IgD-negative memory B cell (primary cell): ENCODE data around the gene OTUD7B. TPM values are rescaled to one million over a fixed set of nuclear protein-coding genes. Genes with fewer than 3 reads are reported as not detected.
A peak's percentile ranks its signal among the peaks of the same experiment; 100 is the strongest.
"Not testable (repeated sequence)": the region's sequence is repeated elsewhere in the genome, so short reads cannot be mapped to it uniquely, and the experiment has no call there.

Experiments used
- H3K27ac Mint-ChIP-seq, 3 donors: one replicate each; pipeline ENCODE4 v1.8.0; 2020 to 2022; ENCODE audit warnings: mild to moderate bottlenecking in 3 of 3, mixed read lengths in 3 of 3, moderate library complexity in 1 of 3
- H3K27me3 Mint-ChIP-seq: one replicate; pipeline ENCODE4 v1.8.0; 2021; ENCODE audit warnings: mixed read lengths
- H3K36me3 Mint-ChIP-seq: one replicate; pipeline ENCODE4 v1.8.0; 2020; ENCODE audit warnings: mild to moderate bottlenecking, mixed read lengths
- H3K4me1 Mint-ChIP-seq, 3 donors: one replicate each; pipeline ENCODE4 v1.8.0; 2020 to 2022; ENCODE audit warnings: mixed read lengths in 3 of 3, mild to moderate bottlenecking in 1 of 3
- H3K4me3 Mint-ChIP-seq, 4 donors: one replicate each; pipeline ENCODE4 v1.8.0; 2020 to 2022; ENCODE audit warnings: mild to moderate bottlenecking in 4 of 4, mixed read lengths in 4 of 4, moderate library complexity in 3 of 4
- H3K9me3 Mint-ChIP-seq, 3 donors: one replicate each; pipeline ENCODE4 v1.8.0; 2020 to 2021; ENCODE audit warnings: mixed read lengths in 3 of 3, mild to moderate bottlenecking in 1 of 3
- polyA plus RNA-seq: library from polyadenylated mRNA; unstranded; fragments of 300-500 nt; fragmentation: Illumina TruSeq; gene quantifications from one replicate; pipeline ENCODE4 v1.2.3, GENCODE V29; 2021

The OTUD7B gene
- 0.53 TPM for polyA plus RNA-seq

GRCh38 chr1:150010393-150011115 is at the start of gene OTUD7B:
Gene OTUD7B (minus strand): TSS chr1:150010726. CDS start chr1:149977510, 33,216 bp downstream.
- Mint-ChIP-seq H3K9me3 (no peaks in the 10 kb centered on the region), H3K27ac (peak within 1 kb of the TSS; percentile 25 to 72 (median 71)), H3K4me3 (peak within 1 kb of the TSS; percentile 84 to 98 (median 94)), H3K27me3 (peaks cover 11% of the 10 kb centered on the region), H3K36me3 (no peaks in the 10 kb centered on the region), H3K4me1 (peaks cover 0 to 11% (median 9%) of the 10 kb centered on the region in 3 donors)

DNA sequence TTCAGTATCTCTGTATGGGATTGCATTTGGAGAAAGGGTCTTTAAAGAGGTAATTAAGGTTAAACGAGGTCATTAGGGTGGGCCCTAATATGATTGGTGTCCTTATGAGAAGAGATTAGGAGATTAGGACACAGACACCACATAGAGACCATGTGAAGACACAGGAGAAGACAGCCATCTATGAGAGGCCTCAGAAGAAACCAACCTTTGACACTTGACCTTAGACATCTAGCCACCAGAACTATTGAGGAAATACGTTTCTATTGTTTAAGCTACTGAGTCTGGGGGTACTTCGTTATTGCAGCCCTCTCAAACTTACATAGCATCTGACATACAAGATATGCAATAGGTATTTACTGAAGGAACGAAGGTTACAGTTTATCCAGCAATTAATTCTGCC is 49.7 kb upstream of the OTUD7B start:
- no peak overlapping the region for H3K4me3 Mint-ChIP-seq
- H3K4me1 Mint-ChIP-seq: no peaks in the 10 kb centered on the region
- no peaks in the 10 kb centered on the region for H3K27me3 Mint-ChIP-seq
- H3K36me3 Mint-ChIP-seq: peaks cover 5% of the 10 kb centered on the region
- no peaks in the 10 kb centered on the region for H3K9me3 Mint-ChIP-seq
- no peak overlapping the region for H3K27ac Mint-ChIP-seq

GRCh38 chr1:150056407-150056806 is 45.9 kb upstream of the OTUD7B start:
- H3K36me3 Mint-ChIP-seq: peaks cover 2% of the 10 kb centered on the region

GRCh38 chr1:150055507-150055906 is 45.0 kb upstream of the OTUD7B start:
- H3K9me3 Mint-ChIP-seq, H3K4me3 Mint-ChIP-seq, H3K36me3 Mint-ChIP-seq, H3K27me3 Mint-ChIP-seq, H3K27ac Mint-ChIP-seq: not testable (repeated sequence)
- peaks cover 9 to 14% (median 11%) of the 10 kb centered on the region in 3 donors for H3K4me1 Mint-ChIP-seq

More at GRCh38 chr1:150056407-150056806, 45.9 kb upstream of the OTUD7B start:
- H3K4me3 Mint-ChIP-seq: no peak overlapping the region
- H3K27me3 Mint-ChIP-seq: no peaks in the 10 kb centered on the region
- H3K9me3 Mint-ChIP-seq: no peaks in the 10 kb centered on the region
- no peak overlapping the region for H3K27ac Mint-ChIP-seq
- peaks cover 6 to 12% (median 9%) of the 10 kb centered on the region in 3 donors for H3K4me1 Mint-ChIP-seq

DNA sequence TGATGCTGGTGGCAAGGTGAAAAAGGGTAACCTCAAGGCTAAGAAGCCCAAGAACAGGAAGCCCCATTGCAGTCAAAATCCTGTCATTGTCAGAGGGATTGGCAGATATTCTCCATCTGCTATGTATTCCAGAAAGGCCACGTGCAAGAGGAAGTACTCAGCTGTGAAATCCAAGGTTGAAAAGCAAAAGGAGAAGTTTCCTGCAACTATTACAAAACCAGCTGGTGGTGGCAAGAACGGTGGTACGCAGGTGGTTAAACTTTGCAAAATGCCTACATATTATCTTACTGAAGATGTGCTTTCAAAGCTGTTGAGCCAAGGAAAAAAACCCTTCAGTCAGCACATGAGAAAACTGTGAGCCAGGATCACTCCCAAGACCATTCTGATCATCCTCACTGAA is 43.4 kb upstream of the OTUD7B start:
- no peaks in the 10 kb centered on the region for H3K27me3 Mint-ChIP-seq
- no peak overlapping the region for H3K27ac Mint-ChIP-seq

DNA sequence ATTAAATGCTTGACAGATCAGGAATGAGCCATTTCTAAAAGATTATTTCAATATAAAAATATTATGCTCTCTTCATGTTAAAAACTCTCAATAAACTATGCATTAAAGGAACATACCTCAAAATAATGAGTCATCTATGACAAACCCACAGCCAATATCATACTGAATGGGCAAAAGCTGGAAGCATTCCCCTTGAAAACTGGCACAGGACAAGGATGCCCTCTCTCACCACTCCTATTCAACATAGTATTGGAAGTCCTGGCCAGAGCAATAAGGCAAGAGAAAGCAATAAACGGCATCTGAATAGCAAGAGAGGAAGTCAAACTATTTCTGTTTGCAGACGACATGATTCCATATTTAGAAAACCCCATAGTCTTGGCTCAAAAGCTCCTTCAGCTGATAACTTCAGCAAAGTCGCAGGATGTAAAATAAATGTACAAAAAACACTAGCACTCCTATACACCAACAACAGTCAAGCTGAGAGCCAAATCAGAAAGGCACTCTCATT is 41.4 kb upstream of the OTUD7B start:
- not testable (repeated sequence) for H3K27me3 Mint-ChIP-seq
- peak overlapping the region in 1 of 4 donors; percentile 18 for H3K4me3 Mint-ChIP-seq

More for the DNA sequence above, 43.4 kb upstream of the OTUD7B start:
- Mint-ChIP-seq H3K4me1 (peaks cover 11 to 15% (median 12%) of the 10 kb centered on the region in 3 donors), H3K36me3 (peaks cover 2% of the 10 kb centered on the region), H3K9me3 (no peaks in the 10 kb centered on the region), H3K4me3 (no peak overlapping the region)

GRCh38 chr1:150051089-150051373 is 40.5 kb upstream of the OTUD7B start:
- peaks cover 8% of the 10 kb centered on the region for H3K36me3 Mint-ChIP-seq
- H3K27me3 Mint-ChIP-seq: peaks cover 2% of the 10 kb centered on the region
- H3K4me3 Mint-ChIP-seq: no peak overlapping the region
- H3K27ac Mint-ChIP-seq: no peak overlapping the region
- peaks cover 11 to 15% (median 12%) of the 10 kb centered on the region in 3 donors for H3K4me1 Mint-ChIP-seq
- H3K9me3 Mint-ChIP-seq: no peaks in the 10 kb centered on the region

More for the DNA sequence above, 41.4 kb upstream of the OTUD7B start:
- H3K36me3 Mint-ChIP-seq, H3K27ac Mint-ChIP-seq, H3K9me3 Mint-ChIP-seq: not testable (repeated sequence)
- H3K4me1 Mint-ChIP-seq: peaks cover 11 to 15% (median 12%) of the 10 kb centered on the region in 3 donors

GRCh38 chr1:150049926-150050325 is 39.4 kb upstream of the OTUD7B start:
- Mint-ChIP-seq H3K27me3 (peaks cover 2% of the 10 kb centered on the region), H3K27ac (no peak overlapping the region), H3K4me3 (no peak overlapping the region), H3K36me3 (peaks cover 8% of the 10 kb centered on the region), H3K4me1 (peaks cover 11 to 15% (median 12%) of the 10 kb centered on the region in 3 donors), H3K9me3 (no peaks in the 10 kb centered on the region)

DNA sequence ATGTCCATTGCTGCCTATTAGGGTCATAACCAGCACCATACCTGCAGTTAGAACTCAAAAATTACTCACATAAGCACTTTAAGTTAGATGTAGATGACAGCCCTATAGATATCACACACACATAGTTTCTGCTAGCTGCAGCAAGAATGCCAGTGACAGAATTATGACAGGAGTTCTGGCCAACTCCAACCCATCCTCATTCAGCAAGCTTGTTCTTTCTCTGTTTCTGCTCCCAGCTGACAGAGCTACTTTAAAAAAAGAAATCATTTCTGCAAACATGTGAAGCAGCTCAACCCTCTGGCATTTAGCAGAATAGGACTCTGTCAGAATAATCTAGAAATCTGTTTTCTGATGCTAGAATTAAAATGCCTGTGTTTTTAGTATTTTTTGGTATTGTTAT is 23.8 kb upstream of the OTUD7B start:
- no peaks in the 10 kb centered on the region for H3K4me1 Mint-ChIP-seq
- H3K4me3 Mint-ChIP-seq: no peak overlapping the region
- H3K27me3 Mint-ChIP-seq: no peaks in the 10 kb centered on the region
- no peaks in the 10 kb centered on the region for H3K9me3 Mint-ChIP-seq
- no peak overlapping the region for H3K27ac Mint-ChIP-seq
- peaks cover 2% of the 10 kb centered on the region for H3K36me3 Mint-ChIP-seq

DNA sequence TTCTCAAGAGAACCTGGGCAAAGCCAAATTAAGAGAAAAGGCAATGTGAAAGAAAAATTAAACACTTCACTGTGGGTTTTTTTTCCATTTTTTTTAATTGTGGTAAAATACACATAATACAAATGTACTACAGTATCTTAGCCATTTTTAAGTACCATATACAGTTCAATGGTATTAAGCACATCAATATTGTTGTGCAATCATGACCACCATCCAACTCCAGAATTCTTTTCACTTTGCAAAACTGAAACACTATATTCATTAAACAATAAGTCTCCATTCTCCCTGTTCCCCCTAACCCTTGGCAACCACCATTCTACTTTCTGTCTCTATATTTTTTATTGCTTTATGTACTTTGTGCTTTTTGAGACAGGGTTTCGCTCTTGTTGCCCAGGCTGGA is 17.8 kb upstream of the OTUD7B start:
- Mint-ChIP-seq H3K36me3 (peaks cover 2% of the 10 kb centered on the region), H3K27ac (no peak overlapping the region), H3K27me3 (peaks cover 1% of the 10 kb centered on the region), H3K4me3 (no peak overlapping the region), H3K9me3 (no peaks in the 10 kb centered on the region), H3K4me1 (no peaks in the 10 kb centered on the region)

DNA sequence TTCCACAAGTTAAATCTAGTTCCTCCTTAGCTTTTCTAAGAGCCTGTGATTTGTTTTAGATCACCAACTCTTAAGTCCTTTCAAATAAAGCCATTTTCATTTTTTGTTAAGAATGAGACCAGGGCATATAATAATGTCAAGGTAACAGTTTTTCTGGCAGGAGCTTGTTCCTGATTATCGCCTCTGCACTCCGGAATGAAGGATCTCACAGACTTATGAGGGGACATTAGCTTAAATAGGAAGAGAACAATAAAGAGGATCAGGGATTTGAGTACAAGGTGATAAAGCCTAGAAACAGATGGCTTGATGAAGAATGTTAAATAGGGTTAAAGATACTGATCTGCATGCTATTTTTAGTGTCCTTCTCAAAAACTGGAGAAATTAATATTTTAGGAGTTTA is 13.6 kb upstream of the OTUD7B start:
- Mint-ChIP-seq H3K36me3 (no peaks in the 10 kb centered on the region), H3K4me1 (no peaks in the 10 kb centered on the region), H3K9me3 (no peaks in the 10 kb centered on the region), H3K4me3 (no peak overlapping the region), H3K27ac (no peak overlapping the region), H3K27me3 (peaks cover 1% of the 10 kb centered on the region)

DNA sequence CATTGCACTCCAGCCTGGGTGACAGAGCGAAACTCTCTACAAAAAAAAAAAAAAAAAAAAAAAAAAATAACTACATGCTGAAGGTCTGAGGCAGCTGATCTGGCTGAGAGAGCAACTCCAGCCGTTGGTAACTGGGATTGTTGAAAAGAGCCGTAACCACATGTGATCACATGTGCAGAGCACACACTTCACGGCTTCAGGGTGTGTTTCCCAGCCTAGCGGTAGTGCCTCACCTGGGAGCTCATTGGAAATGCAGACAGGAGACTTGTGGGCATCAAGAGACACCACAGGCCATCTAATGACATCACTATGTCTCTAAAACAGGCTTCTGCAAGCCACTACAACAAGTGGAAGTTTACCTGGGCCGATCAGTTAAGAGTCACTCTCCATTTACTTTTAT is 11.8 kb upstream of the OTUD7B start:
- Mint-ChIP-seq H3K4me1 (peaks cover 4 to 8% (median 7%) of the 10 kb centered on the region in 3 donors), H3K27ac (no peak overlapping the region), H3K36me3 (no peaks in the 10 kb centered on the region), H3K27me3 (peaks cover 1% of the 10 kb centered on the region), H3K4me3 (no peak overlapping the region), H3K9me3 (no peaks in the 10 kb centered on the region)

- no peaks in the 10 kb centered on the region for H3K9me3 Mint-ChIP-seq
- H3K4me3 Mint-ChIP-seq: no peak overlapping the region
- peaks cover 4 to 8% (median 7%) of the 10 kb centered on the region in 3 donors for H3K4me1 Mint-ChIP-seq
- H3K27ac Mint-ChIP-seq: peak overlapping the region in 2 of 3 donors; percentile 8 to 32
- no peaks in the 10 kb centered on the region for H3K36me3 Mint-ChIP-seq
- H3K27me3 Mint-ChIP-seq: peaks cover 1% of the 10 kb centered on the region
Measured at GRCh38 chr1:150021191-150021694, 10.7 kb upstream of the OTUD7B start.

GRCh38 chr1:150020711-150021110 is 10.2 kb upstream of the OTUD7B start:
- Mint-ChIP-seq H3K4me1 (peaks cover 4 to 8% (median 7%) of the 10 kb centered on the region in 3 donors), H3K4me3 (no peak overlapping the region), H3K36me3 (no peaks in the 10 kb centered on the region), H3K27me3 (peaks cover 1% of the 10 kb centered on the region), H3K9me3 (no peaks in the 10 kb centered on the region), H3K27ac (peak overlapping the region in 1 of 3 donors; percentile 8)

- Mint-ChIP-seq H3K9me3 (no peaks in the 10 kb centered on the region), H3K27me3 (no peaks in the 10 kb centered on the region), H3K4me3 (no peak overlapping the region), H3K36me3 (no peaks in the 10 kb centered on the region), H3K27ac (no peak overlapping the region), H3K4me1 (peaks cover 4 to 8% (median 7%) of the 10 kb centered on the region in 3 donors)
Measured at GRCh38 chr1:150018165-150018564, 7.6 kb upstream of the OTUD7B start.

DNA sequence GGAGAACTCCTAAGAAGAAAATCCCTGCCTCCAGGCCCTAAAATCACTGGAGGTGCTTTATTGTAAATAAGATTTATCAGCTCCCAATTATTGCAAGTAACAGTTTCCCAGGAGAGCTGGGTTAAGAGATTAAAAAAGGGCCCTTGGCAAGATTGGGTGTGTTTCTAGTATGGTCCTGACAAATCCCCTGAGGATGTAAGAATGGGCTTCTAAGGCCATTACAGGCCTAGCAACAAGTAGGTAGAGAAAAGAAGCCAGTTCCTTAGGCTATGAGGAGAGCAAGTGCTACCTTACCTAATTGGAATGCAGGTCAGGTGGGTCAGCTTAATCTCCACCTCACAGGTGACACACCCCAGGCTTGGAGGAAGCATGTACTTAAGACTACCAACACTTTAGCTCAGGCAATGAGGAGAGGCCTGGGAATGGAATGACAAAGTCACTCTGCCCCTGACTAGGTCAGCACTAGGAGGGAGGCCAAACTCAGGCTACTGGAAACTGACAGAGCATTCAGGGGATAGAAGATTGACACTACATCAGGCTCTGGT is 6.8 kb upstream of the OTUD7B start:
- H3K9me3 Mint-ChIP-seq: no peaks in the 10 kb centered on the region
- H3K4me1 Mint-ChIP-seq: peaks cover 4 to 8% (median 7%) of the 10 kb centered on the region in 3 donors
- no peak overlapping the region for H3K4me3 Mint-ChIP-seq
- no peaks in the 10 kb centered on the region for H3K36me3 Mint-ChIP-seq
- H3K27ac Mint-ChIP-seq: no peak overlapping the region
- no peaks in the 10 kb centered on the region for H3K27me3 Mint-ChIP-seq
